IMR-90 (cell line): ENCODE results near the gene ADARB2. TPM values are rescaled to one million over a fixed set of nuclear protein-coding genes. Genes with fewer than 3 reads are reported as not detected.

Experiments
- ATAC-seq: fragments of 200-7000 bp; cut with Tn5 transposase; 2 replicates; pipeline ENCODE4 v1.9.1; 2020; ENCODE audit warnings: low read depth, mild to moderate bottlenecking, moderate library complexity
- BruUV-seq: library from RNA; stranded (reverse); fragments of 400-500 nt; replicated peaks from 2 replicates; lab custom pipeline; 2021; lab: Mats Ljungman, UMichigan
- CTCF ChIA-PET: fragments of 300-600 bp; formaldehyde crosslinking; extraction: SDS; loops from one replicate; lab custom pipeline; 2021; ENCODE audit warnings: antibody characterized with exemption; lab: Yijun Ruan, JAX
- POLR2A ChIA-PET: fragments of 300-600 bp; sonication (Branson Sonifier 250); formaldehyde crosslinking; loops from one replicate; lab custom pipeline; 2022; ENCODE audit warnings: antibody characterized with exemption; ENCODE audit not compliant: unreplicated experiment; lab: Charles Lee
- DNase-seq: peaks from one replicate; pipeline ENCODE4 v3.0.0; 2013
- H2AFZ ChIP-seq: replicated peaks from 2 replicates; pipeline ENCODE3; 2013; ENCODE audit warnings: low read length, mild to moderate bottlenecking; ENCODE audit not compliant: poor library complexity
- H2AK5ac ChIP-seq: 2 replicates; pipeline ENCODE4 v1.6.1; 2013; ENCODE audit warnings: low read depth, low read length, inconsistent platforms
- H2AK9ac ChIP-seq: replicated peaks from 2 replicates; pipeline ENCODE3; 2013; ENCODE audit warnings: mild to moderate bottlenecking, low read depth, low read length, moderate library complexity; ENCODE audit not compliant: poor library complexity
- H2BK120ac ChIP-seq: 2 replicates; pipeline ENCODE4 v1.6.1; 2013; ENCODE audit warnings: low read depth, low read length, inconsistent platforms
- H2BK15ac ChIP-seq: 3 replicates; pipeline ENCODE4 v1.6.1; 2013; ENCODE audit warnings: low read depth, low read length, inconsistent platforms
- H2BK20ac ChIP-seq: 2 replicates; pipeline ENCODE4 v1.6.1; 2013; ENCODE audit warnings: low read depth, mild to moderate bottlenecking, inconsistent platforms, low read length, moderate library complexity
- H2BK5ac ChIP-seq: 2 replicates; pipeline ENCODE4 v1.6.1; 2013; ENCODE audit warnings: mild to moderate bottlenecking, low read depth, low read length, inconsistent platforms; ENCODE audit not compliant: poor library complexity, severe bottlenecking
- H3K14ac ChIP-seq: replicated peaks from 2 replicates; pipeline ENCODE4 v1.6.1; 2013; ENCODE audit warnings: low read depth, low read length, inconsistent platforms
- H3K18ac ChIP-seq: 2 replicates; pipeline ENCODE4 v1.6.1; 2013; ENCODE audit warnings: low read depth, low read length, control low read depth
- H3K23ac ChIP-seq: 2 replicates; pipeline ENCODE4 v1.6.1; 2013; ENCODE audit warnings: low read depth, low read length, inconsistent platforms
- H3K27ac ChIP-seq: 2 replicates; pipeline ENCODE4 v1.5.1; 2013; ENCODE audit warnings: mild to moderate bottlenecking, control low read depth, low read length; ENCODE audit not compliant: insufficient read depth
- H3K27me3 ChIP-seq: 2 replicates; pipeline ENCODE4 v1.6.1; 2013; ENCODE audit warnings: low read length; ENCODE audit not compliant: control insufficient read depth, insufficient read depth
- H3K36me3 ChIP-seq: 2 replicates; pipeline ENCODE4 v1.6.1; 2013; ENCODE audit warnings: low read length, mixed read lengths; ENCODE audit not compliant: control insufficient read depth, insufficient read depth
- H3K4ac ChIP-seq: 2 replicates; pipeline ENCODE4 v1.6.1; 2013; ENCODE audit warnings: low read depth, low read length, inconsistent platforms
- H3K4me1 ChIP-seq: 2 replicates; pipeline ENCODE4 v1.6.1; 2013; ENCODE audit warnings: low read length, mixed read lengths; ENCODE audit not compliant: control insufficient read depth, insufficient read depth
- H3K4me2 ChIP-seq: 2 replicates; pipeline ENCODE4 v1.6.1; 2013; ENCODE audit warnings: low read depth, mild to moderate bottlenecking, control low read depth, low read length, moderate library complexity
- H3K4me3 ChIP-seq: 2 replicates; pipeline ENCODE4 v1.5.1; 2013; ENCODE audit warnings: low read depth, mild to moderate bottlenecking, control low read depth, low read length, moderate library complexity; ENCODE audit not compliant: insufficient read depth
- H3K56ac ChIP-seq: 2 replicates; pipeline ENCODE4 v1.6.1; 2013; ENCODE audit warnings: low read length, inconsistent platforms; ENCODE audit not compliant: insufficient read depth; ENCODE audit errors: extremely low read depth
- H3K79me1 ChIP-seq, 2 experiments: 2 replicates each; pipeline ENCODE4 v1.6.1; 2013; ENCODE audit warnings: low read length in 2 of 2, inconsistent platforms in 1 of 2, low read depth in 1 of 2
- H3K9ac ChIP-seq: 2 replicates; pipeline ENCODE4 v1.6.1; 2013; ENCODE audit warnings: low read depth, low read length, control low read depth
- H3K9me1 ChIP-seq: 2 replicates; pipeline ENCODE4 v1.6.1; 2013; ENCODE audit warnings: low read length, inconsistent platforms; ENCODE audit not compliant: insufficient read depth
- H3K9me3 ChIP-seq: 2 replicates; pipeline ENCODE4 v1.6.1; 2013; ENCODE audit warnings: low read length; ENCODE audit not compliant: control insufficient read depth, insufficient read depth
- H4K20me1 ChIP-seq: 2 replicates; pipeline ENCODE4 v1.6.1; 2013; ENCODE audit warnings: low read length, inconsistent platforms; ENCODE audit not compliant: insufficient read depth
- H4K5ac ChIP-seq: 2 replicates; pipeline ENCODE4 v1.6.1; 2013; ENCODE audit warnings: mild to moderate bottlenecking, low read depth, low read length, control low read depth
- H4K8ac ChIP-seq, 2 experiments: 2 replicates each; pipeline ENCODE4 v1.6.1; 2013; ENCODE audit warnings: low read depth in 2 of 2, low read length in 2 of 2, control low read depth in 1 of 2, inconsistent platforms in 1 of 2
- H4K91ac ChIP-seq: 2 replicates; pipeline ENCODE4 v1.6.1; 2013; ENCODE audit warnings: low read depth, low read length, inconsistent platforms; ENCODE audit not compliant: insufficient read depth
- CEBPB ChIP-seq: IDR thresholded peaks from 2 replicates; pipeline ENCODE4 v1.6.1; 2012; ENCODE audit warnings: low read depth, low read length, improper control_type of control experiment
- MXI1 ChIP-seq: IDR thresholded peaks from 2 replicates; pipeline ENCODE4 v1.6.1; 2012; ENCODE audit warnings: low read depth, mild to moderate bottlenecking, low read length, moderate library complexity, borderline replicate concordance
- RCOR1 ChIP-seq: IDR thresholded peaks from 2 replicates; pipeline ENCODE4 v1.6.1; 2012; ENCODE audit warnings: mild to moderate bottlenecking, low read length, improper control_type of control experiment; ENCODE audit not compliant: insufficient replicate concordance
- WGBS, 2 experiments: methylation state at CpG; one replicate each; pipeline versions ENCODE4 v1.1.5 to v1.1.7; 2013; ENCODE audit warnings: missing lambda C conversion rate in 2 of 2; ENCODE audit not compliant: insufficient read length in 1 of 2; ENCODE audit errors: extremely low coverage in 2 of 2; 5-methylcytosine and 5-hydroxymethylcytosine counted together
- dilution Hi-C: fragments of 300-500 bp; cut with HindIII; formaldehyde crosslinking; loops from one replicate; pipeline ENCODE4 v1.14.3; 2018; ENCODE audit warnings: low sequenced_read_pairs; ENCODE audit not compliant: unreplicated experiment
- in situ Hi-C: fragments of 300-500 bp; cut with MboI; formaldehyde crosslinking; loops from 3 replicates; pipeline ENCODE4 v1.14.3; 2019; ENCODE audit warnings: low sequenced_read_pairs, inconsistent platforms, mixed read lengths
- intact Hi-C: fragments of 100-400 bp; cut with micrococcal nuclease; formaldehyde crosslinking; loops from 2 replicates; pipeline ENCODE4 v1.10.0; 2022
- polyA plus RNA-seq, 3 experiments: library from polyadenylated mRNA; depleted of rRNA; stranded (reverse); fragments of >200 nt; gene quantifications; 2 replicates each; pipeline ENCODE4 v1.2.3, GENCODE V29; 2012; ENCODE audit warnings: low replicate concordance in 1 of 3
- total RNA-seq: library from RNA; depleted of rRNA; stranded (reverse); fragments of >200 nt; gene quantifications from 2 replicates; pipeline ENCODE4 v1.2.3, GENCODE V29; 2012
- TF ChIP-seq, protein P1 (sequence below): fragments of 150-350 bp; IDR thresholded peaks from 2 replicates; pipeline ENCODE4 v1.6.1; 2016; ENCODE audit warnings: low read depth, mild to moderate bottlenecking, low read length, moderate library complexity, borderline replicate concordance

ADARB2 gene
- total and polyA plus RNA-seq, 2 of the 4 experiments (the other 2 are of a cell fraction) = not detected

DNA sequence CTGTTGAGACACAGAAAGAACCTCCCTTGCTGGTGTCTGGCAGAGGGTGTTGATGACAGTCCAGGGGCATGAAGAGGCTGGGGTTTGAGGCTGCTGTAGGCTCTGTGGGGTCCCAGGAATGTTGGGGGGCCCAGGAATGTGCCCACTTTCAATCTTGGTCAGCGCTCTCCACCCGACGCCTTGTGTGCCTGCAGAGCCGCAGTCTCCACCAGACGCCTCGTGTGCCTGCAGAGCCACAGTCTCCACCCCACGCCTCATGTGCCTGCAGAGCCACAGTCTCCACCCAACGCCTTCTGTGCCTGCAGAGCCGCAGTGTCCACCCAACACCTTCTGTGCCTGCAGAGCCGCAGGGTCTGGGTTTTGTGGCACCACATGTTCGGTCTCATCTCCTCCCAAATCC is 84.0 kb downstream of the ADARB2 start:
- Histone ChIP-seq H3K14ac (no peak overlapping the region), H4K91ac (no peak overlapping the region), H4K20me1 (no peaks in the 10 kb centered on the region), H3K23ac (no peak overlapping the region), H3K18ac (no peak overlapping the region), H3K4me3 (no peak overlapping the region), H4K8ac (no peak overlapping the region), H3K9me3 (peaks cover 42% of the 10 kb centered on the region), H2BK120ac (no peak overlapping the region), H3K56ac (no peak overlapping the region), H3K9me1 (no peaks in the 10 kb centered on the region), H2BK15ac (no peak overlapping the region), H2AK9ac (no peak overlapping the region), H4K5ac (no peak overlapping the region), H3K4me2 (no peak overlapping the region), H3K79me1 (no peaks in the 10 kb centered on the region), H3K9ac (no peak overlapping the region), H3K4me1 (no peaks in the 10 kb centered on the region), H2BK5ac (no peak overlapping the region), H2BK20ac (no peak overlapping the region), H3K36me3 (no peaks in the 10 kb centered on the region), H3K27me3 (no peaks in the 10 kb centered on the region), H3K27ac (no peak overlapping the region), H2AK5ac (no peak overlapping the region), H3K4ac (no peak overlapping the region), H2AFZ (no peak overlapping the region)
- dilution Hi-C loops (no loop called here), in situ Hi-C loops (no loop called here), intact Hi-C loops (no loop called here)
- no peak for TF ChIP-seq CEBPB
- TF ChIP-seq, protein P1, sequence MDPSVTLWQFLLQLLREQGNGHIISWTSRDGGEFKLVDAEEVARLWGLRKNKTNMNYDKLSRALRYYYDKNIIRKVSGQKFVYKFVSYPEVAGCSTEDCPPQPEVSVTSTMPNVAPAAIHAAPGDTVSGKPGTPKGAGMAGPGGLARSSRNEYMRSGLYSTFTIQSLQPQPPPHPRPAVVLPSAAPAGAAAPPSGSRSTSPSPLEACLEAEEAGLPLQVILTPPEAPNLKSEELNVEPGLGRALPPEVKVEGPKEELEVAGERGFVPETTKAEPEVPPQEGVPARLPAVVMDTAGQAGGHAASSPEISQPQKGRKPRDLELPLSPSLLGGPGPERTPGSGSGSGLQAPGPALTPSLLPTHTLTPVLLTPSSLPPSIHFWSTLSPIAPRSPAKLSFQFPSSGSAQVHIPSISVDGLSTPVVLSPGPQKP = no peak
- TF ChIP-seq RCOR1 = no peak
- no peak for TF ChIP-seq MXI1
- ATAC-seq (no peak), DNase-seq (no peak)
- no TSS peak for BruUV-seq
- ChIA-PET CTCF (no interaction called here), POLR2A (no interaction called here)
- WGBS, 2 experiments = 85% methylated on average over 9 of the region's 11 CpGs; no CpG with 5 or more reads in 1 of the 2 experiments
